K562 (cell line): ENCODE measurements around the gene SND1. TPM values are rescaled to one million over a fixed set of nuclear protein-coding genes. Genes with fewer than 3 reads are reported as not detected.

Experiments
- BRD9 ChIP-seq: fragments of 450-650 bp; IDR thresholded peaks from 2 replicates; pipeline ENCODE4 v1.6.1; 2018; ENCODE audit warnings: low read depth; ENCODE audit not compliant: partially characterized antibody
- CUX1 ChIP-seq: fragments of 200-800 bp; sonication (Bioruptor generic); IDR thresholded peaks from 2 replicates; pipeline ENCODE4 v1.6.1; 2016; ENCODE audit warnings: missing genetic modification characterization, missing compliant biosample characterization
- DLX4 ChIP-seq: fragments of 250-450 bp; sonication (Bioruptor Pico); IDR thresholded peaks from 2 replicates; pipeline ENCODE4 v1.6.1; 2021; ENCODE audit warnings: mild to moderate bottlenecking
- EGR1 ChIP-seq: fragments of 450-650 bp; conservative IDR thresholded peaks from 2 replicates; pipeline ENCODE4 v1.6.1; 2017; ENCODE audit warnings: mild to moderate bottlenecking
- FOXJ3 ChIP-seq: sonication (generic); formaldehyde crosslinking; IDR thresholded peaks from 2 replicates; pipeline ENCODE4 v1.4.0; 2020; ENCODE audit warnings: mild to moderate bottlenecking, missing genetic modification reagents
- HES1 ChIP-seq: fragments of 450-650 bp; IDR thresholded peaks from 2 replicates; pipeline ENCODE4 v1.6.1; 2016; ENCODE audit warnings: low read depth, mild to moderate bottlenecking, moderate library complexity
- KAT8 ChIP-seq: fragments of 450-650 bp; IDR thresholded peaks from 2 replicates; pipeline ENCODE4 v1.6.1; 2016; ENCODE audit warnings: low read depth, mild to moderate bottlenecking
- MXD1 ChIP-seq: fragments of 250-450 bp; sonication (Bioruptor Pico); IDR thresholded peaks from 2 replicates; pipeline ENCODE4 v1.8.0; 2021; ENCODE audit warnings: borderline replicate concordance, mild to moderate bottlenecking, moderate library complexity; ENCODE audit not compliant: poor library complexity, severe bottlenecking
- SMARCE1 ChIP-seq: fragments of 450-650 bp; IDR thresholded peaks from 2 replicates; pipeline ENCODE4 v1.7.1; 2016; ENCODE audit warnings: mild to moderate bottlenecking
- THRB ChIP-seq: fragments of 450-650 bp; formaldehyde crosslinking; conservative IDR thresholded peaks from 2 replicates; pipeline ENCODE4 v1.4.0; 2022; ENCODE audit warnings: mild to moderate bottlenecking, missing genetic modification characterization
- USF1 ChIP-seq: sonication (generic); formaldehyde crosslinking; IDR thresholded peaks from 2 replicates; pipeline ENCODE4 v1.9.0; 2022; ENCODE audit warnings: mild to moderate bottlenecking, missing genetic modification reagents
- ZNF174 ChIP-seq: fragments of 250-450 bp; sonication (Bioruptor Pico); IDR thresholded peaks from 2 replicates; pipeline ENCODE4 v1.4.0; 2020; ENCODE audit warnings: mild to moderate bottlenecking
- ZNF655 ChIP-seq: fragments of 250-450 bp; sonication (Bioruptor Pico); IDR thresholded peaks from 2 replicates; pipeline ENCODE4 v1.5.0; 2021
- ZNF76 ChIP-seq: fragments of 250-450 bp; sonication (Bioruptor Pico); IDR thresholded peaks from 2 replicates; pipeline ENCODE4 v1.4.0; 2020; ENCODE audit warnings: mild to moderate bottlenecking, moderate library complexity, borderline replicate concordance
- polyA plus RNA-seq, 8 experiments: library from polyadenylated mRNA; depleted of rRNA in 4 of 8; stranded (reverse) in 5 of 8; unstranded in 3 of 8; fragments of >200 nt; fragmentation: Nextera tagmentation in 2 of 8; fragmentation: Illumina TruSeq in 1 of 8; extraction: Ambion mirVana in 2 of 8; extraction: Trizol in 1 of 8; gene quantifications; 2 replicates each; pipeline versions ENCODE4 v1.2.1 to v1.2.3, GENCODE V29; 2011 to 2014; ENCODE audit warnings: inconsistent platforms in 1 of 8, missing spikeins in 1 of 8
- total RNA-seq, 7 experiments: library from RNA; depleted of rRNA in 6 of 7; stranded (reverse); fragments of >200 nt in 6 of 7; fragmentation: Illumina TruSeq in 2 of 7; extraction: Trizol in 2 of 7; gene quantifications; 2 replicates each; pipeline versions ENCODE4 v1.2.1 to v1.2.3, GENCODE V29; 2011 to 2021; ENCODE audit warnings: low replicate concordance in 1 of 7

SND1 gene
- total and polyA plus RNA-seq, 9 of the 15 experiments (the other 6 are each of a cell fraction or from before 2014, with no cell fraction given): 46.5 to 307 (median 191) TPM

- TF ChIP-seq CUX1 (CRISPR knock-in tag): no peak; the same call in 1 of the 2 replicates
- no peak for TF ChIP-seq ZNF174 (CRISPR knock-in tag)
- no peak for TF ChIP-seq ZNF655 (CRISPR knock-in tag)
- TF ChIP-seq USF1 (CRISPR knock-in tag): no peak
- TF ChIP-seq DLX4: no peak
- TF ChIP-seq SMARCE1: peak; percentile 55
- TF ChIP-seq KAT8: no peak
- 0 out of 2 replicates have a peak, but pooled peaks have one; percentile 2 for TF ChIP-seq THRB (CRISPR knock-in tag)
- TF ChIP-seq HES1: no peak
- TF ChIP-seq BRD9: peak; percentile 94
- TF ChIP-seq FOXJ3 (CRISPR knock-in tag): no peak
- peak; percentile 81; the same call in 1 of the 2 replicates for TF ChIP-seq ZNF76 (CRISPR knock-in tag)
- TF ChIP-seq EGR1: no peak; the same call in 1 of the 2 replicates
- no peak for TF ChIP-seq MXD1 (CRISPR knock-in tag)
Observed at GRCh38 chr7:127651556-127652332, at the start of gene SND1 (continued).
